Activated T-helper 1 cell treated with anti-CD3 and anti-CD28 coated beads, Interleukin-2, amount 50 U/mL, for 16 hours (primary cell): Measurements from ENCODE around the gene TRMT44.
"Not testable (repeated sequence)": the region's sequence is repeated elsewhere in the genome, so short reads cannot be mapped to it uniquely, and the experiment has no call there.

Experiments used
- DNase-seq, 2 donors: peaks; one replicate each; pipeline ENCODE4 v3.0.0-alpha.2; 2020; ENCODE audit warnings: low read depth in 1 of 2, low spot score in 1 of 2

The TRMT44 gene

GRCh38 chr4:8491478-8491877 is 50.9 kb downstream of the TRMT44 start:
- DNase-seq = not testable (repeated sequence)

DNA sequence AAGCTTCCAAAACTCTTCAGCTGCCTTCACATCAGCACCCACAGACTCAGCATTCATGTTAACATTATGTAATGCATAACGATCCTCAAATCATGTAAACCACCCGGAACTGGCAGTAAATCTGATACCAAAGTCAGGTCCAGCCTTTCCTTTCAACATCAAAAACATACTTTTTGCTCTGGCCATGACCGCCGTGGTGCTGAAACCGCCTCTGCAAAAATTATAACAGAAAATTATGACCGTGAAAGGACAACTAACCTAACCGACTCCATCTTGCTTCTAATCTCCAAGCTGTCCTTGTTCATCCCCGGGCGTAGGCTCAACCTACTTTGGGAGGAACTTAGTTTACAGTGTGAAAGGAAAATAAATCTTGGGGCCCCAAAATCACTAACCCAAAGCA is 51.6 kb downstream of the TRMT44 start:
- no peak for DNase-seq

GRCh38 chr4:8493484-8493883 is 52.9 kb downstream of the TRMT44 start:
- DNase-seq = no peak

- no peak for DNase-seq
Observed at GRCh38 chr4:8494218-8494617, 53.6 kb downstream of the TRMT44 start.

DNA sequence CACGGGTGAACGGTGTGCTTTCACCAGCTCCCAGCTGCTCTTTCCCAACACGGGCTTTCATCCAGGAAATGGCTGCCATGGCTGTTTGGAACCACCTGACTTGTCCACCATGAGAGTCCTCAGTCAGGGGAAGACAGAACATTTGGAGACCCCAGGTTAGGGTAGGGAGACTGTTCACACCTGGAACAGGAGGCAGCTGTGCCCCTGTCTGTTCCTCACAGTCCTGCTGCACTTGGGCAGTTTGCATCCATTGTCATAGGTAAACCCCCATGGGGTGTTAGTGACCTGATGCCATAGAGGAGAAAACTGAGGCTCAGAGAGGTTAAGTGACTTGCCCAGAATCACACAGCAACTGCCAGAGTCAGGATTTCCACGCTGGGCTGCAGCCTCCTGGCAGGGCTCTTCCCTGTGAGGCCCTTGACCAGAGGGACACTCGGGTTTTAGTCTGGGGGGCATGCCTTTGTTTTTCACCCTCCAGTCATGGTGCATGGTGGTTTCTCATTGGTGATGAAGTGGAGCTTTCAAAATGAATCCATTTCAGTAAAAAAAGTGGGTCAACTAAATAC is 54.5 kb downstream of the TRMT44 start:
- no peak for DNase-seq

DNA sequence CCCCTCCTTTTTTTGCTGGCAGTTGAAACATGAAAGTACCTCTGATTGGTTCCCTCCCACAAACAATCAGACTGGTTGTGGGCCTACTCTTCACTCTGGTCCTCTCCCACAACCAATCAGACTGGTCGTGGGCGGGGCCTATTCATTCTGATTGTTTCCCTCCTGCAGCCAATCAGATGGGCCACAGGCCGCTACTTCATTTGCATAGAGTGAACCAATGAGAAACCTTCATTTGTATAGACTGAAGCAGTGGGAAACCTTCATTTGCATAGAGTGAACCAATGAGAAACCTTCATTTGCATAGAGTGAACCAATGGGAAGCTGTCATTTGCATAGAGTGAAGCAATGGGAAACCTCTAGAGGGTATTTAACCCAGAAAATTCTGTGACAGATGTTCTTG is 55.2 kb downstream of the TRMT44 start:
- DNase-seq = no peak

- no peak for DNase-seq
Observed at GRCh38 chr4:8497762-8498161, 57.2 kb downstream of the TRMT44 start.

DNA sequence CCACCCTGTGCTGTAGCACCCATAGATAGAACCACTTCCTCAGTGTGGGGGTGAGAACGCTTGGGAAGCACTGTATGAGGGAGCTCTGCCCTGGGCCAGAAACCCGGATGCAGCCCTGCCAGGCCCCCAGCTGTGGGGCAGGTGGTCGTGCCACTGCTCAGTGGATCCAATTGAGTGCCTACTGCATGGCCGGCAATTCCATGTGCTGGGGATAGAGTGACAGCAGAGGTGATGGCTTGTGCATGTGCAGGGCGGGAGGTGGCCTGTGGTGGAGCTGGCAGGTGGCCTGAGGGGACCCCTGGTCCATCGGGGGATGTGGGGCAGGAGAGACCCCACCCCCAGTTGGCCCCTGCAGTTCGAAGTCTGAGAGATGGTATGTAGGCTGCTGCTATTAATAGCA is 60.4 kb downstream of the TRMT44 start:
- DNase-seq = no peak

GRCh38 chr4:8501781-8502180 is 61.2 kb downstream of the TRMT44 start:
- no peak for DNase-seq

- DNase-seq = no peak
Observed at GRCh38 chr4:8502371-8502770, 61.8 kb downstream of the TRMT44 start.

GRCh38 chr4:8502836-8503585 is 62.4 kb downstream of the TRMT44 start:
- DNase-seq = no peak

DNA sequence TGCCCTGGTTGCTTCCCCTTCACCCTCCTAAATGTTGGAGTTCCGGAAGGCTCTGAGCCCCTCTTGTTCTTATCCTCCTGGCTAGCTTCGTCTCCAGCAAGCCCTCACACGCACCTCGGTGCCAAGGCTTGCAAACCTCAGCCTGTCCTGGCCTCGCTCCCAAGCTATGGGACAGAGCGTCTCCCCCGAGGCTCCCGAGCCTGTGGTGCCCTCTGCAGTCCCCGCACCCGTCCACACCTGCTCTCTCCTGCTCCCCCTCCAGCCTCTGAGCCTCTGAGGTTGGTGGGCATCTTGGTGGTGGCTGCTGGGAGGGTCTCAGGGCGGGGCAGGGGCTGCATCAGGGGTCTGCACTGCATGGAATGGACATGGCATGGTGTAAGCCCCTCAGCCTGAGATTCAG is 63.2 kb downstream of the TRMT44 start:
- no peak for DNase-seq

DNA sequence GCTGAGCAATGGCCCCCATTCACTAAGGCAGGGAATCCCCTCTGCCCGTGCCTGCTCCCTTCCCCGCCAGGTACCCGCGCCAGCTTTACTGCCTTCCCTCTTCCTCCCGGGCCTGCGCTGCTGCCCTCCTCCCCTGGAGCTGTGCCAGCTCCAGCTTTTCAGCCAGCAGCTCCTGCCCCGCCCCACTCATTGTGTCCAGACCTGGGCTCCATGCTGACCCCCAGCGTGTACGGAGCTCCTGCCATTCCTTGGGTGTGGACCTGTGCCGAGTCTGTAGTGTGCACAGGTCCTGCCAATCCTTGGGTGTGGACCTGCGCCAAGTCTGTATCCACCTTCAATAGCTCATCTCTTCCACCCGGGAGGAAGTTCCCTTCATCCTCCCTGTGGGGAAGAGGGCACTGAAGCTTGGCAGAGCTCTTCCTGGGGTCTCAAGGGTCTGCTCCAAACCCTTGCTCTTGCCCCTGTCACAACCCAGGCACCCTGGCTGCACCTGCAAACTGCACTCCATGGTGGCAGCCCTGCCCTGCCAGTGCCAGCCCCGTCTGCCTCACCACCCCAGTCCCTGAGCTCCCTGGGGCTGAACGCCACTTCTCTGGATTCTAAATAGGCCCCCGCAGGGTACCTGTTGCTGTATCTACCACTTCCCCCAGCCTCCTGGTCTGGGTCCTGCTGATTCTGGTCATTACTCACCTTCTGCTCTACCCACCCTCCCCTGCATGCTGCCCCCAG is 63.9 kb downstream of the TRMT44 start:
- no peak for DNase-seq

DNA sequence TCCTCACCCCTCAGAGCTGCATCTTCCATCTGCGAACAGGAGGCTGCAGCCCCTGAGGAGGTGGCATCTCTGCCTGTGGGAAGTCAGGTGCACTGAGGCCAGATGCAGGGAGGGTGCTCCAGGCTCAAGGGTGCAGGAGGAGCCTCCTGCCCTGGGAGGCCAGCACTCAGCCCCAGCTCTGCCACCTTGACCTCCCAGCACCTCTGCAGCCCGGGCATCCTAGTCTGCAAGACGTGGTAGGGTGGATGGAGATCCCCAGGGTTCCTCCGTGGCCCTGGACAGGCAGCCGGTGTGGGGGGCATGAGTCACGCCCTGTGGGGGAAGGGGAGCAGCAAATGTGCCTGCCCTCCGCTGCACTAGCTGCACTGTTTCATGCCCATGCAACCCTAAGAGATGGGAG is 64.7 kb downstream of the TRMT44 start:
- DNase-seq = no peak

DNA sequence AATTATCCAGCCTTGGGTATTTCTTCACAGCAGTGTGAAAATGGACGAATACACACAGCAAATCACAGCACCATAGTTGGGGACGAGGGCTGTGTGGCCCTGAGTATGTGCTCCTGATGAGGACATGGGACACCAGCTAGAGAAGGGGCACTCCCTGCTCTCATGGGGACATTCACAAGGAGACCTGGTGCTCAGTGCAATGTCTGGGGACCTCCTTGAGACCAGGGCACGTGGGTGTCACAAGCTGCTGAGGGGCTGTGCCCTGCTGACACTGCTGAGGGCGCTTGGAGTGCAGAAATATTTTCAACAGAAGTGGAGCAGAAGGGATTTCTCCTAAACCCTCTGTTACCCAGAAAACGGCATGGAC is 65.4 kb downstream of the TRMT44 start:
- DNase-seq = no peak

- DNase-seq = no peak
Observed at GRCh38 chr4:8506373-8507195, 66.0 kb downstream of the TRMT44 start.

DNA sequence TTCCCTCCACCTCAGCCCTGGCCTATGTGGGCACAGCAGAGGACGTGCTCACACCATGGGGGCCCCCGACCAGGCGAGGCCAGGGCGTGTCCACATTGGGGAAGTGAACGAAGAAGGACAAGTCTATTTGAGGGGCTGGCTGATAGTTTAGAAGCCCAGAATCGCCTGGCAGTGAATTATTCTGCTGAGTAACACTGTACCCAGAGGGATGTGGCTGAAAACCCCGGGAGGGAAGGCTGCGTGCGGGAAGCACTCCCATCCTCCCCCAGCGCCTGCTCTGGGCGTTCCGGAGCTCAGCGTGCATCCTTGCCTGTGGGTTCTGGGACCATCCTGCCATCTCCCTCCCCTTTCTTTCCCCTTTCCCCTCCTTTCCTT is 66.6 kb downstream of the TRMT44 start:
- DNase-seq = no peak

DNA sequence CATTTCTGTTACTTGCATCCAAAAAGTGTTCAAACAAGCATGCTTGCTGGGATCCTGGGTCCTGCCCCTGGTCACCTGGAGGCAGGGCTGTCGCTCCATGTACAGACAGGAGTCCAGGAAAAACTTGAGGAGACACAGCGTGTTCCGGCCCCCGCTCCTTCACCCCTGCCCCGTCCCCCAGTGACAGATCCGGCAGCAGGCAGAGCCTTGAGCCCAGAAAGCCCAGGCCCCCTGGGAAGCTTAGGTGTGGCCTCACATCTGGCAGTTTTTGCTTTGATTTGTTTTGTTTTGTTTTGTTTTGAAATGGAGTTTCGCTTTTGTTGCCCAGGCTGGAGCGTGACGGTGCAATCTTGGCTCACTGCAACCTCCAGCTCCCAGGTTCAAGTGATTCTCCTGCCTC is 67.0 kb downstream of the TRMT44 start:
- DNase-seq = no peak

DNA sequence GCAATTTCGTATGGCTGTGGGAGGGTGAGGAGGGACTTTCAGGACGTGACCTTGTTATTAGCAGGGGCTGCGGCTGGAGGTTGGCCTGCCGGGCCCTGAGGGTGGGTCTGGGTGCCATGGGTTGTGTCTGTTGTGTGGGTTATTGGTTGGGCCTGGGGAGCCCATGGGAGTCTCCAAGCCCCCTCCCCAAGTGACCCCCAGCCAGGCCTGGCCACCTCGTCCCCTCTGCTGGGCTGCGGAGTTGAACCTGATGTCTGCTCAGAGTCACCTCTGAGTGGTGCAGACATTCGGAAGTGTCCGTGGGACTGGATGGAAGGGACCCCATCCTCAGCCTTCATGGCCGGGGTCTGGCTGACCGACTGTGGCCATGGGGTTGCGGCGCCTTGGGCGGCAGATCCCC is 67.7 kb downstream of the TRMT44 start:
- DNase-seq = no peak

DNA sequence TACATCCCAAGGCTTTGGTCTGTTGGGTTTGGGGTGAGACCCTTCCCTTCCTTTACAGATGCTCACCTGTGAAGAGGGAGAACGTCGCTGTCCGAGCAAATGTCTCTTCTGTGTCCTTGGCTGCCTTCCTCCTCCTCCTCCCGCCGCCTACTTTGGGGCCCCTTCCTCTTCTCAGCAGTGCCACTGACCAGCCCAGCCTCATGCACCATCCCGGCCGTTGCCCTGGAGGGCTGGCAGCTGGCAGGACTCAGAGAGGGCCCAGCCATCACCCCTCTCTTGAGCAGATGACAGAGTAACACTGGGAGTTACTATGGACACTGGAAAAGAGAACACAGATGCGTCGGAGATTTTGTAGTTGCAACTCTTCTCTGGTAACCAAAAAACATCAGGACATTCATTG is 68.2 kb downstream of the TRMT44 start:
- no peak for DNase-seq

DNA sequence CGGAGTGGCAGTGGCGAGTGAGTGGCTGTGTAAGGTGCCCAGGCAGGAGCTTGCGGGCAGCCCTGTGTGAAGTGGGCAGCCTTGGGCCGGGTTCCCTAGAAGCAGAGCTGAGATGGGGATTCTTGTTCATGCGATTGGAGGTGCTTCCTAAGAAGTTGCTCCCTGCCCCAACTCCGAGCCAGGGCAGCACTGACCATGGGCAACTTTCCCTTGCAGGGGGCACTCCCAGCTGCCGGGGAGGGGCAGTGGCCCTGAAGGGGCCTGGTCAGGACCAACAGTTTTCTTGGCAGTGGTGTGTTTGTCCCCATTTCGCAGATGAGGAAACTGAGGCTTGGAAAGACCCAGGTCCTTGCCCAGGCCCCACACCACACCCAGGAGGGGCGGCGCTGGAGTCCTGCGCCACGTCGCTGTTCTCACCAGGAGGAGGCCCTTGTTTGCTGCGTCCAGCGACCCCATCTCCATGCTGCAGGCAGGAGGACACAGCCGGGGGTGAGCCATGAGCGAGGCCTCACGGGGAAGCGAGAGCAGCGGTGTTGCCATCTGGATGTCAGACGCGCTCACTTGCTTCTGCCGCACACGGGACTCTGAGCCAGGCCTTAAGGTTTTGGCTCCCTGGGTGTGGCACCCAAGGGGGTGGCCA is 68.9 kb downstream of the TRMT44 start:
- no peak for DNase-seq
